NB4 (cell line): Measurements from ENCODE around the gene DLX4.

Source experiments
- DNase-seq: peaks from one replicate; pipeline ENCODE4 v3.0.0; 2010; ENCODE audit warnings: low read depth
- H3K4me3 ChIP-seq: one replicate; pipeline ENCODE4 v1.5.1; 2011; ENCODE audit warnings: mild to moderate bottlenecking, low read depth, low read length, moderate library complexity
- CTCF ChIP-seq: IDR thresholded peaks from one replicate; pipeline ENCODE4 v1.5.1; 2012; ENCODE audit warnings: low read depth, low read length
- MAX ChIP-seq: IDR thresholded peaks from 2 replicates; pipeline ENCODE4 v1.6.1; 2011; ENCODE audit warnings: low read depth, low read length
- MYC ChIP-seq: IDR thresholded peaks from 2 replicates; pipeline ENCODE4 v1.6.1; 2011; ENCODE audit warnings: low read depth, low read length
- POLR2A ChIP-seq: IDR thresholded peaks from 2 replicates; pipeline ENCODE4 v1.6.1; 2011; ENCODE audit warnings: mild to moderate bottlenecking; ENCODE audit not compliant: insufficient read length; ENCODE audit errors: extremely low read depth

The DLX4 gene

GRCh38 chr17:49939318-49939717 lies 29.7 kb upstream of the DLX4 start:
- TF ChIP-seq MYC = no peak
- TF ChIP-seq MAX = no peak
- TF ChIP-seq CTCF = no peak
- TF ChIP-seq POLR2A = no peak
- peak; percentile 70 for DNase-seq

GRCh38 chr17:49941427-49941826 lies 27.6 kb upstream of the DLX4 start:
- no peak for TF ChIP-seq POLR2A
- no peak for TF ChIP-seq MYC
- no peak for TF ChIP-seq MAX
- TF ChIP-seq CTCF = no peak
- H3K4me3 ChIP-seq = no peak overlapping the region
- no peak for DNase-seq

More at GRCh38 chr17:49939318-49939717, 29.7 kb upstream of the DLX4 start:
- H3K4me3 ChIP-seq = no peak overlapping the region

DNA sequence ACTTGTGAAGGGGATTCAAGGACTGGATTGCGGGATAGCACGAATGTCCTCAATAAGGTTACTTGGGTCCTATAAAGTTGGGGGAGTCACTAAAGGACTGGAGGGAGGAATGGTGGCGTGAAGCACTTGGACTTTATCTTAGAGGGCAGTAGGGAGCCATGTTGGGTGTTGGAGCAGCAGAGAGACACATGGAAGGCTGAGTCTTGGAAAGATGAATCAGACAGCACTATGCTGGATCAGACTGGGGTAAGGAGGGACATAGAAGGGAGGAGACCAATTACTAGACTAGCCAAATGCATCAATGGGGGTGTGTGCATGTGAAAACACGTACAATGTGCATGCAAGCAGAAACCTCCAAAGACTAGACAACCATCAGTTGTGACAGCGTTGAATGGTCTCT lies 26.0 kb upstream of the DLX4 start:
- no peak for DNase-seq
- no peak for TF ChIP-seq POLR2A
- no peak overlapping the region for H3K4me3 ChIP-seq

DNA sequence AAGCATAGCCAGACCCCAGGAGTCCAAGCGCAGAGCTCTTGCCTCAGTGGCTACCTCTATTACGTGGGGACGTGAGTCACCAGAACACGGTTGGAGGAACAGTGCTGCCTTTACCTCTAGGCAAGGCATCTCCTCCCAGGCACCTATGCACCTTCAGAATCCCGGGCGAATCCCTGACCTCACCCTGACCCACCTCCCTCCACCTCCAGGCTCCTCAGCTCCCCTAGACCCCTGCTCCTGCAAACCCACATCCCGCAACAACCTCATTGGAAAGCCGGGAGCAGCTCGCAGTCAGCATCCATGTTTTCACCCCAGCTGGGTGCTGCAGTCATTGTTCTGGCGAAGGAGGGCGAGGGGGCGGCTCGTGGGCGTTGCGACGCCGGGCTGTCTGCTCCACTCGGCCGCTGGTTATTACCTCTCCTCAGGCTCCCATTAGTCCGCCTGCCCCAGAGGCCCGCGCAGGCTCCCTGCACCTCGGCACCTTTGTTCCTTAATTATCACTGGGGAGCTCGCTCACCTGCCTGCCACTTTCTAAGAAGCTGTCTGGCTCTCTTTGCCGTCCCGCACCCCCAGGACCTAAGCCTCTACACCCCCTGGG lies 24.6 kb upstream of the DLX4 start:
- H3K4me3 ChIP-seq = no peak overlapping the region
- TF ChIP-seq CTCF (no peak), MAX (no peak), POLR2A (no peak), MYC (no peak)
- DNase-seq = no peak

GRCh38 chr17:49946208-49946607 lies 22.8 kb upstream of the DLX4 start:
- DNase-seq = no peak
- H3K4me3 ChIP-seq = no peak overlapping the region
- TF ChIP-seq POLR2A (no peak), MAX (no peak), CTCF (no peak), MYC (no peak)

DNA sequence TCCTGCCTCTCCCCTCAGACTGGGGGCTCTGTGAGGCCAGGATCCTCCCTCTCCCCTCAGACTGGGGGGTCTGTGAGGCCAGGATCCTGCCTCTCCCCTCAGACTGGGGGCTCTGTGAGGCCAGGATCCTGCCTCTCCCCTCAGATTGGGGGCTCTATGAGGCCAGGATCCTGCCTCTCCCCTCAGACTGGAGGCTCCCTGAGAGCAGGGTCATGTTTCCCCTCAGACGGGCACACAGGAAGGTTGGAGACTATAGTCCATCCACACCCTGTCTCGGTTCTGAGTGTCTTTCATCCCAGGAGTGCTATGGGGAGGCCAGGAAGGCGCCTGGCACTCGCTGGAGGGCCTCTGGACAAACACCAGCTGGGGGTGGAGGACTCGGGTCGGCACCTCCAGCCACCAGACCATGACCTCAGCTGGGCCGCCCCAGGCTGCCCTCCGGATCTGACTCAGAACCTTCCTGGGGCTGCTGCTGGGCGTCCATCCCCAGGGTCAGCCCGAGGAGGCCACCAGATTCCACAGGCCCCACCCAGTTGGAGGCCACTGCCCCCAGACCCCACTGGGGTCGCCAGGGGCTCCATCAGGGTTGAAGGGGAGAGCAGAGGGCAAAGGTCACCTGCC lies 21.9 kb upstream of the DLX4 start:
- no peak for DNase-seq
- no peak overlapping the region for H3K4me3 ChIP-seq
- TF ChIP-seq POLR2A (no peak), MYC (no peak), CTCF (no peak), MAX (no peak)
